SHP77 (cell line): ENCODE results near the gene SLC35G3.
"Not testable (repeated sequence)": the region's sequence is repeated elsewhere in the genome, so short reads cannot be mapped to it uniquely, and the experiment has no call there.

Experiments used
- DNase-seq, 2 experiments: peaks; one replicate each; lab custom pipeline; 2025; lab: John Stamatoyannopoulos, UW

SLC35G3 gene

GRCh38 chr17:35163886-35164285, 30.3 kb downstream of the SLC35G3 start:
- no peak for DNase-seq

- DNase-seq: no peak
Observed at GRCh38 chr17:35162755-35163154, 31.4 kb downstream of the SLC35G3 start.

DNA sequence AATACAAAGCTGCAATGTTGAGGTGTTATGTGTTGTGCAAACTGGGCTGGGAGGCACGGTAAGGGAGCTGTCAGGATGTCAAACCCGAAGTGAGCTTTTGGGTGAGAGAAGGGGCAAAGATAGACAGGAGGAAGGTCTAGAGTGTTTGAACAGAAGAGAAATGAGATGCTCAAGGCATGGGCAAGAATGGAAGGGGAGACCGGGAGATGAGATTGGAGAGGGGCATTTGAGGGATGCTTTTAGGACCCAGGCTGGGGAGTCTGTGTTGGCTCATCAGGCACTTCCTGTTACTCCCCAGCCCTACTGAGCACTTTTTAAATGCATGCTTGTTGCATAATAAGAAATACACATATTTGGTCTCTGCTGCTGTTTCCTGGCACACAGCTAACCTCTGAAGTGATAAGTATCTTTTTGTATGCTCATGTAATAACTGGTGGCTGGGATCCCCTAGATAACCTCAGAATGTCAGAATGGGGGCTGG, 32.9 kb downstream of the SLC35G3 start:
- DNase-seq: no peak

- no peak for DNase-seq
Observed at GRCh38 chr17:35160354-35161201, 33.6 kb downstream of the SLC35G3 start.

GRCh38 chr17:35159940-35160339, 34.3 kb downstream of the SLC35G3 start:
- DNase-seq: no peak

GRCh38 chr17:35155246-35155645, 38.9 kb downstream of the SLC35G3 start:
- no peak for DNase-seq

DNA sequence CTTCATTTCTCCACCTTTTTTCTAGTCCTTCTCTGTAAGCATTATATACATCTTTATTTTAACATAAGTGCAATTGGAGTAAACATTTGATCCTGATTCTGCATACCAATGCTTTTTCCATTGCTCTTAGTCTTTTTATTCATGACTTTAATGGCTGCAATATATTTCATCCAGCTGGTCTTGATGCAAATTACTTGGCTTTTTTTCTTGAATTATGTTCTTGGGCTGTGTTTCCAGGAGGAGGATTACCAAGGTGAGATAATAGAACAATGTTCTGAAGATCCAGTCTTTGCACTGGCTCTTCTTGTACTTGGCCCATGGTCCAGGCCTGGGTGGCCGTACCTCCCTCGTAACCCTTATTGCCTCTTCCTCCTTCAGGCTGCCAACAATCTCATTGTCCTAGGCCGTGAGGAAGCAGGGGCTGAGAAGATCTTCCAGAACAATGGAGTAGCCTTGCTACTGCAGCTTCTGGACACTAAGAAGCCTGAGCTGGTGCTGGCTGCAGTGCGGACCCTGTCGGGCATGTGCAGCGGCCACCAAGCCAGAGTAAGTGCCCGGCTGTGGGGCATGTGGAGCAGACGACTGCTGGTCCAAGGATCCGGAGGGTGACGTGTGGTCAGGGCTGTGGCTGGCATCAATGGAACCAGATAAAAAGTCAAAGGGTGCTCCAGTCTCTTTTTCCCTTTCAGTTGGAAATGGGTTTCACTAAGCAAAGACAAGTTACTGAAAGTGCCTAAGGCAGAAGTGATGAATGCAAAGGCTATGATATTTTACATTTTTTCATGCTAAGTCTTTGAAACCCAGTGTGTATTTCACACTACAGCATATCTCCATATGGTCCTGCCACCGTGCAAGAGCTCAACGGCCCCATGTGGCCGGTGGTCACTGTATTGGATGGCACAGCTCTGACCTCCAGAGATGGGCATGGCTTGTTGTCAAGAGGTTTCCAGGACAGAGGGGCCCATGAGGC, 39.7 kb downstream of the SLC35G3 start:
- no peak for DNase-seq

GRCh38 chr17:35152421-35153140, 41.6 kb downstream of the SLC35G3 start:
- no peak for DNase-seq

GRCh38 chr17:35151080-35151479, 43.1 kb downstream of the SLC35G3 start:
- not testable (repeated sequence) for DNase-seq

- DNase-seq: no peak
Observed at GRCh38 chr17:35149941-35150340, 44.3 kb downstream of the SLC35G3 start.

GRCh38 chr17:35148144-35148543, 46.0 kb downstream of the SLC35G3 start:
- no peak for DNase-seq

DNA sequence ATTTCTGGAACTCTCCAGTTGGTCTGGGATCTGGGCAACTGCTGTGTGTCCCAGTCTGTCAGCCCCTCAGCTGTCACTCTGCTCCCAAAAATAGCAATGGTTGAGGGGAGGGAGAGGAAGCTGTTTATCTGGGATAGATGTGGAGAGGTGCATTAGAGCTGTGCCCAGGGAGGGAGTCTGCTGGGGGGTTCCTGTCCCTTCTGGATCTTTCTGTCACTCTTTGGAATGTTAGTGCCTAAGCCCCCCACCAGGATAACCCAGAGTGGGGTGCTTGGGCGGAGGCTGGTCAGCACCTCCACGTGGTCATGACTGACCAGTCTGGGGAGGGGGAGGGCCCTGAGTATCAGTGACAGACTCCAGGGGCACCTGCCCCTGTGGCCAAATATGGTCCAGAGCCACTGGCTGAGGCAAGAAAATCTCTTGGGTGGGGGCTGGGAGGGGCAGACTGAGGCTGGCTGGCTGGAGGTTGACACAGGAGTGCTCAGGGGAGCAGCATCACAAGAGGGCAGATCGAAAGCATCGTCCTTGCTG, 46.8 kb downstream of the SLC35G3 start, which contains the start of gene UNC45B:
Gene UNC45B (plus strand): TSS at position 443 of the 531 bp plus-strand sequence. CDS start 447 bp downstream, outside the sequence.
- no peak for DNase-seq

DNA sequence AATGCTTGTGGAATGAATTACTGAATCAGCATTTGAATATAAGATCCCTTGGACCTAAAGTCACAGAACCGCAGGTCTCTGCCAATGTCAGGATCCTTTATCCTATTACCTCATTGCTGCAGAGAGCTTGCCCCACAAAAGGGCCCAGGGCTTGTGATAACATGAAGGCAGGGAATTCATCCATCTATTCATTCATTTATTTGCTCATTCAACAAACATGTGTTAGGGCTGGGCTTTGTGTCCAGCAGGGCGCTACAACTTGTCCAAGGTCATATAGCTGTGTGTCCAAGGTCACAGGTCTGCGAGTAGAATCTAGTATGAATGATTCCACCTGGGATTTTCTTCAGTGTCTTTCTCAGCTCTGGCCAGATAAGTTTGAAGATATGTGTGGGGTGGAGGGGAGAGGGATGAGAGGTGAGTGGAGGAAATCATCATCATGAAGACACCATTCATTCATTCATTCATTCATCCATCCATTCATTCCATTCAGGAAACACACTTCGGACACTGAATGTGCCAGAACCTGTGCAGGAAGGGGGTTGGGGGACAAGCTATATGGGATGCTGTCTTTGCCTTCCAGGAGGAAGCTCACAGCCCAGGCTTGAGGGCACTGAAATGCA, 47.9 kb downstream of the SLC35G3 start:
- no peak for DNase-seq

DNA sequence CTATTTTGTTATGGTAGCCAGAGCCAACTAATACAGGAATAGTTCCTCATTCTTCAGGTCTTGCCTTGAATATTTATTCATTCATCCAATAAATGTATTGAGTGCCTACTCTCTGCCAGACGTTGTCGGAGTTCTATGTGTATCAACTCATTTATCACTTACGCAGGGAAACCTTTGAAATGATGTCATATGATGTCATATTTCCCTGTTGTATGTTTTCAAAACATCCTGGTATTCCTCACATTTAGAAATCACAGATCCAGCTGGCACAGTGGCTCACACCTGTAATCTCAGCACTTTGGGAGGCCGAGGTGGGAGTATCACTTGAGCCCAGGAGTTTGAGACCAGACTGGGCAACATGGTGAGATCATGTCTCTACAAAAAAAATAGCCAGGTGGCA, 49.4 kb downstream of the SLC35G3 start:
- no peak for DNase-seq
